ENCODE measurements around the gene HCFC2.

GRCh38 chr12:104073699-104074098, 9.4 kb downstream of the HCFC2 start:
- TF ChIP-seq CTCF (IDR thresholded peaks at IDR 0.05) (no peak), POLR2A (IDR thresholded peaks at IDR 0.05) (no peak), EP300 (IDR thresholded peaks at IDR 0.05) (no peak)

Measured in tibial nerve (tissue), 4 donors.